Measurements from ENCODE around the gene TSPAN18. TPM values are rescaled to one million over a fixed set of nuclear protein-coding genes. Genes with fewer than 3 reads are reported as not detected.

The TSPAN18 gene
- total RNA-seq, 1 experiment from 2014 or later, result 21.3 TPM

- DNase-seq (ENCODE audit: low read depth, low spot score), result no peak
- no peak for TF ChIP-seq CTCF (IDR thresholded peaks at IDR 0.05)
- no peak for TF ChIP-seq POLR2AphosphoS5 (IDR thresholded peaks at IDR 0.05; ENCODE audit: low read depth, low read length)
- no peak for TF ChIP-seq SIN3A (IDR thresholded peaks at IDR 0.05; ENCODE audit: borderline replicate concordance, insufficient read depth, low read depth, low read length)
- TF ChIP-seq TCF7L2 (IDR thresholded peaks at IDR 0.05; ENCODE audit: low read depth, low read length), result no peak
- TF ChIP-seq REST (IDR thresholded peaks at IDR 0.05; ENCODE audit: insufficient read depth in 1 of 2, low read depth in 2 of 2, low read length in 1 of 2), result no peak
- H3K36me3 ChIP-seq (ENCODE audit: control insufficient read depth, insufficient read depth, low read length), result no peaks in the 10 kb centered on the region
- CTCF ChIA-PET, result interaction anchor here (1.4 to 2.0 kb wide), 2 partner anchors 135 to 289 kb away, joined by 5 to 10 read pairs; no protein-coding TSS in a partner anchor
- H3K9me3 ChIP-seq (ENCODE audit: control insufficient read depth, insufficient read depth, low read depth, low read length), result no peaks in the 10 kb centered on the region
- POLR2A ChIA-PET, result no interaction called here
- peak; percentile 23; the same call in 1 of the 2 replicates for ATAC-seq
- no peak overlapping the region for H3K27ac ChIP-seq (ENCODE audit: low read length)
- in situ Hi-C loops (cut with HindIII; ENCODE audit: low pct_unique_long_range_greater_than_20kb, low sequenced_read_pairs), result no loop called here
- H3K27me3 ChIP-seq (ENCODE audit: control insufficient read depth, insufficient read depth, low read length), result no peaks in the 10 kb centered on the region
- H3K4me3 ChIP-seq (ENCODE audit: low read depth in 2 of 2, low read length in 2 of 2), result no peak overlapping the region
- H3K4me1 ChIP-seq (ENCODE audit: control insufficient read depth, insufficient read depth, low read length), result peaks cover 3% of the 10 kb centered on the region; the same call in 1 of the 2 replicates
- intact Hi-C loops (cut with micrococcal nuclease; ENCODE audit: unreplicated experiment), result loop anchor here (5.0 kb wide), 1 partner anchor 183 kb away; the partner anchor contains the start of gene TSPAN18
- BruUV-seq (replicated peaks), result no TSS peak
Measured at GRCh38 chr11:44910591-44910990, 183.8 kb downstream of the TSPAN18 start.

- H3K27me3 ChIP-seq (ENCODE audit: control insufficient read depth, insufficient read depth, low read length), result no peaks in the 10 kb centered on the region
- no peaks in the 10 kb centered on the region for H3K36me3 ChIP-seq (ENCODE audit: control insufficient read depth, insufficient read depth, low read length)
- peaks cover 3% of the 10 kb centered on the region; the same call in 1 of the 2 replicates for H3K4me1 ChIP-seq (ENCODE audit: control insufficient read depth, insufficient read depth, low read length)
- TF ChIP-seq POLR2AphosphoS5 (IDR thresholded peaks at IDR 0.05; ENCODE audit: low read depth, low read length), result no peak
- TF ChIP-seq CTCF (IDR thresholded peaks at IDR 0.05), result peak; percentile 85
- ATAC-seq (peak; percentile 96), DNase-seq (ENCODE audit: low read depth, low spot score) (no peak)
- ChIA-PET CTCF (interaction anchor here (0.6 to 2.0 kb wide), 12 partner anchors 20 to 346 kb away, joined by 3 to 10 read pairs (median 4); partner anchors contain the start of gene CD82), POLR2A (interaction anchor here (0.5 kb wide), 1 partner anchor 129 kb away, joined by 3 read pairs; no protein-coding TSS in a partner anchor)
- no TSS peak for BruUV-seq (replicated peaks)
- in situ Hi-C loops (cut with HindIII; ENCODE audit: low pct_unique_long_range_greater_than_20kb, low sequenced_read_pairs), result no loop called here
- intact Hi-C loops (cut with micrococcal nuclease; ENCODE audit: unreplicated experiment), result loop anchor here (1.0 to 5.0 kb wide), 2 partner anchors 184 to 290 kb away; partner anchors contain the start of gene TSPAN18
- H3K27ac ChIP-seq (ENCODE audit: low read length), result no peak overlapping the region
- H3K9me3 ChIP-seq (ENCODE audit: control insufficient read depth, insufficient read depth, low read depth, low read length), result no peaks in the 10 kb centered on the region
- no peak overlapping the region for H3K4me3 ChIP-seq (ENCODE audit: low read depth in 2 of 2, low read length in 2 of 2)
Measured at GRCh38 chr11:44911029-44911814, 184.5 kb downstream of the TSPAN18 start.

Data from Panc1 (cell line).